HepG2 (cell line): ENCODE measurements around the gene ARHGAP45. TPM values are rescaled to one million over a fixed set of nuclear protein-coding genes. Genes with fewer than 3 reads are reported as not detected.

Experiments
- ARHGAP35 ChIP-seq: sonication (generic); formaldehyde crosslinking; IDR thresholded peaks from 2 replicates; pipeline ENCODE4 v1.9.0; 2022; ENCODE audit warnings: mild to moderate bottlenecking, inconsistent platforms, moderate library complexity, missing genetic modification reagents, borderline replicate concordance
- ATM ChIP-seq: fragments of 450-650 bp; IDR thresholded peaks from 2 replicates; pipeline ENCODE4 v1.7.1; 2017; ENCODE audit warnings: mild to moderate bottlenecking, borderline replicate concordance
- CC2D1A ChIP-seq: sonication (generic); formaldehyde crosslinking; IDR thresholded peaks from 2 replicates; pipeline ENCODE4 v1.8.1; 2023; ENCODE audit warnings: mild to moderate bottlenecking, missing genetic modification reagents
- ELK4 ChIP-seq: sonication (generic); formaldehyde crosslinking; IDR thresholded peaks from 2 replicates; pipeline ENCODE4 v1.9.0; 2021; ENCODE audit warnings: missing genetic modification reagents, borderline replicate concordance
- FOXC1 ChIP-seq: sonication (generic); formaldehyde crosslinking; IDR thresholded peaks from 2 replicates; pipeline ENCODE4 v1.8.0; 2022; ENCODE audit warnings: mild to moderate bottlenecking, missing genetic modification reagents, borderline replicate concordance
- HDAC1 ChIP-seq: sonication (generic); formaldehyde crosslinking; IDR thresholded peaks from 2 replicates; pipeline ENCODE4 v1.5.1; 2020; ENCODE audit warnings: mild to moderate bottlenecking, missing genetic modification reagents
- HMGXB4 ChIP-seq, 2 experiments: sonication (generic) in 1 of 2; formaldehyde crosslinking in 1 of 2; IDR thresholded peaks; 2 replicates each; pipeline versions ENCODE4 v1.4.0 to v1.6.1; 2018 to 2020; ENCODE audit warnings: missing genetic modification reagents in 2 of 2, borderline replicate concordance in 1 of 2, low read depth in 1 of 2, mild to moderate bottlenecking in 1 of 2, missing biosample characterization in 1 of 2
- MIER3 ChIP-seq: IDR thresholded peaks from 2 replicates; pipeline ENCODE4 v1.6.1; 2016; ENCODE audit warnings: missing compliant biosample characterization, borderline replicate concordance
- PATZ1 ChIP-seq: sonication (generic); formaldehyde crosslinking; IDR thresholded peaks from 2 replicates; pipeline ENCODE4 v1.4.0; 2020; ENCODE audit warnings: missing genetic modification reagents
- SALL2 ChIP-seq: sonication (generic); formaldehyde crosslinking; IDR thresholded peaks from 2 replicates; pipeline ENCODE4 v1.8.1; 2023; ENCODE audit warnings: mild to moderate bottlenecking, missing genetic modification reagents, inconsistent platforms
- SAP130 ChIP-seq: IDR thresholded peaks from 2 replicates; pipeline ENCODE4 v1.6.1; 2016; ENCODE audit warnings: low read depth
- ZBTB4 ChIP-seq: sonication (generic); formaldehyde crosslinking; IDR thresholded peaks from 2 replicates; pipeline ENCODE4 v1.4.0; 2020; ENCODE audit warnings: missing genetic modification reagents, mild to moderate bottlenecking, borderline replicate concordance
- ZFP91 ChIP-seq: sonication (generic); formaldehyde crosslinking; IDR thresholded peaks from 2 replicates; pipeline ENCODE4 v1.9.0; 2022; ENCODE audit warnings: missing genetic modification reagents, mild to moderate bottlenecking, borderline replicate concordance
- ZNF12 ChIP-seq: sonication (generic); formaldehyde crosslinking; IDR thresholded peaks from 2 replicates; pipeline ENCODE4 v1.5.0; 2020; ENCODE audit warnings: missing genetic modification reagents
- ZNF350 ChIP-seq: sonication (generic); formaldehyde crosslinking; IDR thresholded peaks from 2 replicates; pipeline ENCODE4 v1.4.0; 2020; ENCODE audit warnings: mild to moderate bottlenecking, low read depth, missing genetic modification reagents, borderline replicate concordance
- ZNF354B ChIP-seq: sonication (generic); formaldehyde crosslinking; IDR thresholded peaks from 2 replicates; pipeline ENCODE4 v1.8.0; 2022; ENCODE audit warnings: mild to moderate bottlenecking, missing genetic modification reagents
- ZNF446 ChIP-seq: sonication (generic); formaldehyde crosslinking; IDR thresholded peaks from 2 replicates; pipeline ENCODE4 v1.5.0; 2020; ENCODE audit warnings: mild to moderate bottlenecking, missing genetic modification reagents
- ZNF879 ChIP-seq: sonication (generic); formaldehyde crosslinking; IDR thresholded peaks from 2 replicates; pipeline ENCODE4 v1.8.1; 2023; ENCODE audit warnings: missing genetic modification reagents
- polyA plus RNA-seq, 8 experiments: library from polyadenylated mRNA; depleted of rRNA in 3 of 8; stranded (reverse) in 7 of 8; unstranded in 1 of 8; fragments of >200 nt; fragmentation: Illumina TruSeq in 4 of 8; extraction: Trizol in 4 of 8; gene quantifications; 2 replicates each; pipeline versions ENCODE4 v1.2.1 to v1.2.3, GENCODE V29; 2011 to 2016; ENCODE audit warnings: low read depth in 4 of 8, missing spikeins in 1 of 8, mixed read lengths in 1 of 8; ENCODE audit not compliant: insufficient read depth in 1 of 8
- total RNA-seq, 5 experiments: library from RNA; depleted of rRNA; stranded (reverse); fragments of >200 nt; fragmentation: Illumina TruSeq; extraction: Trizol; gene quantifications; 2 replicates each; pipeline ENCODE4 v1.2.3, GENCODE V29; 2016; ENCODE audit warnings: low read depth in 1 of 5

The ARHGAP45 gene
- total and polyA plus RNA-seq, 2 of the 13 experiments (the other 11 are each of a cell fraction or from before 2014, with no cell fraction given) = 0.84 to 32.0 TPM

- no peak; the same call in 1 of the 2 replicates for TF ChIP-seq ZBTB4
- TF ChIP-seq ZFP91 (CRISPR knock-in tag) = no peak
- TF ChIP-seq SALL2 = 0 out of 2 replicates have a peak, but pooled peaks have one; percentile 33
- TF ChIP-seq FOXC1 = no peak
- TF ChIP-seq ZNF350 (CRISPR knock-in tag) = no peak
- 0 out of 4 replicates have a peak, but pooled peaks of 1 of the 2 experiments have one; percentile 20 for TF ChIP-seq HMGXB4 (CRISPR knock-in tag; IDR thresholded peaks at IDR 0.05; ENCODE audit: borderline replicate concordance in 1 of 2, low read depth in 1 of 2)
- TF ChIP-seq HDAC1 (CRISPR knock-in tag) = peak; percentile 67
- TF ChIP-seq ARHGAP35 = 0 out of 2 replicates have a peak, but pooled peaks have one; percentile 37
- no peak; the same call in 1 of the 2 replicates for TF ChIP-seq MIER3 (CRISPR knock-in tag)
- peak; percentile 70 for TF ChIP-seq SAP130 (CRISPR knock-in tag)
- no peak for TF ChIP-seq ZNF879 (CRISPR knock-in tag)
- peak; percentile 93 for TF ChIP-seq PATZ1 (CRISPR knock-in tag)
- TF ChIP-seq ATM = no peak
- peak; percentile 43; the same call in 1 of the 2 replicates for TF ChIP-seq ZNF446 (CRISPR knock-in tag)
- no peak for TF ChIP-seq ZNF354B (CRISPR knock-in tag)
- TF ChIP-seq CC2D1A (CRISPR knock-in tag) = no peak
- no peak for TF ChIP-seq ZNF12 (CRISPR knock-in tag)
- no peak for TF ChIP-seq ELK4 (CRISPR knock-in tag)
These were observed 40.8 kb upstream of the ARHGAP45 start, which contains the start of gene CNN2 (continued) for GRCh38 chr19:1025960-1026782.
